Heart left ventricle (tissue), 13 donors: ENCODE data around the gene ELOVL3.

Experiments
- CTCF ChIP-seq, 12 donors: fragments of 200-600 bp; sonication (generic) in 4 of 12; IDR thresholded peaks; one replicate each; pipeline versions ENCODE4 v1.5.0 to v1.8.0; 2018 to 2022; ENCODE audit warnings: antibody characterized with exemption in 12 of 12, mild to moderate bottlenecking in 5 of 12
- POLR2A ChIP-seq, 2 donors: fragments of 450-650 bp; IDR thresholded peaks; one replicate each; pipeline ENCODE4 v1.6.1; 2017; ENCODE audit warnings: antibody characterized with exemption in 2 of 2, mild to moderate bottlenecking in 2 of 2, moderate library complexity in 2 of 2
- donor health status: ischemic (EF 13 %, LVEDD 7.1; RV severe dilation, severe dysfunction).
- donor health status: DM: no; HTN: yes; CAD: no.
- donor health status: DM: no; HTN: no; CAD: no.
- donor health status: ischemic (EF 25% LVEDD 6.9; RV normal size, moderate dysfunction).
- donor health status: ischemic (EF 25% LVEDD 5.7; RV mildly dilated, moderate dysfunction).
- donor health status: ischemic (EF 35%, LVEDD 5.7; RV mildly dilated, moderate dysfunction).
- donor health status: nonischemic (EF 11% LVEDD 7.7; RV severe dilation, severe dysfunction).
- donor health status: DM: yes; HTN: yes; CAD: no.
- donor health status: PGD.
- donor health status: ischemic (EF 29% LVEDD 5.4; RV normal size, mild dysfunction).
- donor health status: nonischemic (EF 23%, LVEDD 6.1; RV moderate dilation, normal function).

GRCh38 chr10:102184606-102185005 is 41.5 kb upstream of the ELOVL3 start:
- TF ChIP-seq POLR2A (IDR thresholded peaks at IDR 0.05) = no peak
- TF ChIP-seq CTCF (IDR thresholded peaks at IDR 0.05) = no peak
